Airway epithelial cell (primary cell): ENCODE measurements around the gene SPDYE8. TPM values are rescaled to one million over a fixed set of nuclear protein-coding genes. Genes with fewer than 3 reads are reported as not detected.

Experiments used
- total RNA-seq: library from RNA; depleted of rRNA; stranded (reverse); fragments of >200 nt; gene quantifications from 2 replicates; pipeline ENCODE4 v1.2.3, GENCODE V29; 2015

The SPDYE8 gene
- total RNA-seq, result not detected in 2 replicates

GRCh38 chr7:73029666-73030065 lies at the start of gene SPDYE8:
TSS of gene SPDYE8 (minus strand) at chr7:73029766. CDS start at chr7:73027966, 1,800 bp downstream.

GRCh38 chr7:73057811-73058210 lies 28.2 kb upstream of the SPDYE8 start, which contains the start of gene SPDYE11:
TSS of gene SPDYE11 (minus strand) at chr7:73057911. CDS start at chr7:73056111, 1,800 bp downstream.

Other genes starting within 250 kb of the SPDYE8 start
- gene TYW1B, start 201.6 kb downstream of the SPDYE8 start, total RNA-seq, result 0.37 and 0.56 TPM in 2 replicates
- 8.3 and 13.6 TPM in 2 replicates for gene POM121, start 104.7 kb downstream of the SPDYE8 start, total RNA-seq
- gene TRIM74, start 60.3 kb downstream of the SPDYE8 start, total RNA-seq, result not detected in 2 replicates
- gene SPDYE11, start 28.1 kb upstream of the SPDYE8 start, total RNA-seq, result not detected in 2 replicates
- gene SPDYE9, start 56.3 kb upstream of the SPDYE8 start, total RNA-seq, result not detected in 2 replicates